DLD1 (cell line): ENCODE results near the gene KRT72.

Experiments
- in situ Hi-C: cut with HindIII; loops from 2 replicates; pipeline ENCODE4 v1.10.0; 2017; ENCODE audit warnings: low sequenced_read_pairs

Gene KRT72

DNA sequence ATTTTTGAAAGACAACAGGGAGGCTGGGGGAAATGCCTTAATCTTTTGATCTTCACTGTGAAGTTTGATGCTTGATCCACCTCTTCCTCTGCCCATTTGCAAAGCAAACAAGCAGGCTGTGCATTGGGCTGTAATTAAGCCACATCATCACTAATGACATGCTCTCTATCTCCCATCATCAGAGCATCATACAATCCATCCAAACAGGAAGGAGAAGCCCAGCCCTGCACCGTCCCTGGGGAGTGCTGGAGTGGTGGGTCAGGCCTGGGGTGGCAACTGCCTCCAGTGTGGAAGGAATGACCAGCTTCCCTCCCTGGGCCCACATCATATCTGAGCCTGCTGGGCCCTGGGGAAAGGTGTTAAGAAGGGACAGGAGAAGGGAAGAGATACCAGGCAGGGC lies 20.8 kb downstream of the KRT72 start:
- in situ Hi-C loops, result no loop called here

DNA sequence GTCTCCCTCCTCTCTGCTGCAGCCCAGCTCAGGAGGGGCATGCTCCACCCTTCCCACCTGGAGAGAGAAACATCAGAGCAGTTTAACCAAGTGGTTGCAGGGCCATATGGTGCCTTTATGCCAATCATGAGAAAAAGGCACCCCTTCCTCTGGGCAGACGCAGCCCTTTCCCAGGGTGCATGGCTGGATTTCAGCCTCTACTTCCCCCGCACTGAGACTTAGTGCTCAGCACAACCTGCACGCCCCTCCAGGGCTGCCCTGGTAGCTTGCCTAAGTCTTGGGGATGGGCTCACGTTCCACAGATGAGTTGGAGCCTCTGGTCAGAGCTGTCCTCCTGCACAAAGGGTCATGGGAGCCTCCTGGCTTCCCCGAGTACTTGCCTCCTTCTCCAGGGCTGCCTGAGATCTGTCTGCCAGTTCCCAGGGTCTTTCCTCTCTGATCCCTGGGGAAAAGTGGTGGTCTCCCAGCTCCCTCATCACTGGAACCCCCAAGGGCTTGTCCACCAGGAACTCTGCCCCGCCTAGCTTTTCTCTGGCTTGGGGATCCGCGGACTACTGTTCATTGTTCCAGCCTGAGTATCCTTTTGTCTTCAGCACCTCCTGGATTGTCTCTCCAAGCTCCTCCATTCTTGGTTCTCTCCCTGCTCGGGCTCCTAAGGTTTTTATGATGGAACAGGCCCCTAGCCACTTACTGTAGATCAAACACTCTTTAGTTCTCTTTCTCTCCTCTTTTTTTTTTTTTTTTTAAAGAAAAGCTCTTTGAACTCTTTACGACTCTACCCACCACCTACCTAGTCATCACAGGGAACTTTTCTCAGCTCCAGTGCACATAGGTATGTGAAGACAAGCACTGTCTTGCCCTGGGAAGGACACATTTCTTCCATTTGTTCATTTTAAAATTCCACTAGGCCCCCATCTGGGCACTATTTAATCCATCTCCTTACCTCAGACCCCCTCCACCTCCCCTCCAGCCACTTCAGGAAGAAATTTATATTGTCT lies 21.5 kb downstream of the KRT72 start:
- in situ Hi-C loops, result no loop called here

DNA sequence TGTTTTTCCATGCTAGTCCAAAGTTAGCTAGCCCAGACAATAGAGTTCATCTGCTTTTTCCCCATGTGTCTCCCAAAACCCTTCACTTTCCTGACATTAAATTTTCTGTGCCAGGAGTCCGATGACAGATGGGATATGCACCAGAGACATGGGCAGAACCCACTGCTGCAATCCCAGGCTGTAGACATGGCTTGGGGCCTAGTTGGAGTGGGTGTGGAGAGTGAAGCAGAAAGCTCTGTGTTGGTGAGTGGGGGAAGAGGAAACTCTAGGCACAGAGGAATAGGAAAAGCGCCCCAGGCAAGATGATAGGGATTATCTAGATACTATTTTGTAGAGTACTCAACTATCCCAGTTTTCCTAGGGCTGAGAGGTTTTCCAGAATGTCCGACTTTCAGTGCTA lies 22.8 kb downstream of the KRT72 start:
- in situ Hi-C loops, result no loop called here

DNA sequence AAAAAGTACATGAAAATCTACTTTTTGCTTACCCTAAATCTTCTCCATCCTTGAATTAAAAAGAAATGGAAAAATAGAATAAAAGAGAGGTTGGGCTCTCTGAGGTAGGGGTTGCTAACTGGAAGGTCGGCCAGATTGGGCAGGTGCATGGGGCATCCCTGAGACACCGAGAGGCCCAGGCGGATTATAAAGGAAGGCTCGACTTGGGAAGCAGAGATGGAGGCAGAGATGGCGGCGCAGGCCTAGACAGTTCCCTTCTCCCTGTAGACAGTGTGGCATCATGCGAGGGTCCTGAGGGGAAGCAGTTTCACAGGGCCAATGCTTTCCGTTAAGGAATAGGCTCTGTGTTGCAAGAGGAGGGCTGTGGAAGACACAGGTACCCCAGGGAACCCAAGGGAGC lies 23.9 kb downstream of the KRT72 start:
- in situ Hi-C loops, result no loop called here

DNA sequence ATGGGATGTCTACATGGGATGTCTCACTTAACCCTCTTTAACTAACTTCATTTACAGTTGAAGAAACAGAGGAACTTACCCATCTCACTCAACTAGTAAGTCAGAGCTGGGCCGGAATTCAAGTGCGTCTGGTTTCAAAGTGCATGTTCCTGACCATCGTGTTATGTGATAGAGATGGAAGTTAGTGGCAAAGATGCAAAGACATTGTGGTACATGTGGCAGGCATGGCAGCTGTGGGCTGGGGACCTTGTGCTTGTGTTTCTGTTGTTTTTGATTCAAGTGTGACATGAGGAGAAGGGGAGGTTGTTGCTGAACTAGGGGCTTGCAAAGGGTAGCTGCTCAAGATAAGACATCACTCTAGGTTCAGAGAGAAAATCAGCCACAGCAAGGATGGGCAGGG lies 25.3 kb downstream of the KRT72 start:
- in situ Hi-C loops, result no loop called here

DNA sequence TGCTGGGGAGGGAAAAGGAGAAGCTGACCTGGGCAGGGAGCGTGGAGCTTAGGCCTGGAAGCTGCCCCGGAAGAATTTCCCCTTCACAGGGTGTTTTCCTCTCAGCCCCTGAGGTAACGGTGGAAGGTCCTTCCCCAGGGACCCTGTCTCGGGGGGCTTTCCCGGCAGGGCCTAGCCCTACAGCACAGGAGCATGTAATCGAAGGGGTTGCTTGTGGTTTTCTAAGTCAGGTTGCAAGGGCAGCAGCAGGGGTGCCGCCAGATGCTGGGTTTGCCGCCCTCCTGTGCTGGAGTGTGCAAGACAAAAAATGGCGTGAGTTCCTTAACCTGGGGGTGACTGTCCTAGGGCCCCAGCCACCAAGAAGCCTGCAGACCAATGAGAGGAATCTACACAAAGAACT lies 26.0 kb downstream of the KRT72 start:
- in situ Hi-C loops, result no loop called here

DNA sequence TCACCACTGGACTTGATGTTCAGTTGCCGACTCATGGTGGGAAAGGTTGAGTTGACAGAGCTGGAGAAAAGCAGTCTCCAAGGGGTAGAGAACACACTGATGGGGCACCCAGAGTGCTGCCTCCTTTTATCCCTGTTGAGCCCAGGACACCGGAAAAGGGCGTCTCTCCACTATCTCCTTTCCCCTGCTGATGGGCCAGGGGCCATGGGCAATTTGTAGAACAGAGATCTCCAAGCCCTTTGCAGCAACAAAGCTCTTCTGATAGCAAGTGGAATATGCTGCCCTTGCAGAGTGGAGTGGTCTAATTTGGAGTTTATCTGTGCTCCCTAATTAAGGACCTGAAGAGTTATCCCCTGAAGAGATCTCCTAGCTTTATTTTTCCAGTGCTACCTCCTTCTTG lies 27.5 kb downstream of the KRT72 start, which contains the start of gene KRT74:
TSS of gene KRT74 (minus strand) at position 101 of the 400 bp plus-strand sequence. CDS start at position 35, 66 bp downstream.
- in situ Hi-C loops, result no loop called here

DNA sequence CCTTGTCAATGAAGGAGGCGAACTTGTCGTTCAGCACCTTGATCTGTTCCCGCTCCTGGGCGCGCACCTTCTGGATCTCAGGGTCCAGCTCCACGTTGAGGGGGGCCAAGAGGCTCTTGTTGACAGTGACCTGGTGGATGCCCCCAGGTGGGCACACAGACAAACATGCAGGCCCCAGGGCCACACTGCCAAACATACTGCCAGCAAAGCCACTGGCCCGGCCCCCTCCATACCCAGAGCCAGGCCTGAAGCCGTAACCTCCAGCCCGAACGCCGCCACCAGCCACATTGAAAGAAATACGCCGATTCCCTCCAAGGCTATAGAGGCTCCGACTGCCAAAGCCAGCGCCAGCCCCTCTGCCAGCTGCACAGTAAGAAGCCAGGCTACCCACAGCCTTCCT lies 28.0 kb downstream of the KRT72 start:
- in situ Hi-C loops, result no loop called here

DNA sequence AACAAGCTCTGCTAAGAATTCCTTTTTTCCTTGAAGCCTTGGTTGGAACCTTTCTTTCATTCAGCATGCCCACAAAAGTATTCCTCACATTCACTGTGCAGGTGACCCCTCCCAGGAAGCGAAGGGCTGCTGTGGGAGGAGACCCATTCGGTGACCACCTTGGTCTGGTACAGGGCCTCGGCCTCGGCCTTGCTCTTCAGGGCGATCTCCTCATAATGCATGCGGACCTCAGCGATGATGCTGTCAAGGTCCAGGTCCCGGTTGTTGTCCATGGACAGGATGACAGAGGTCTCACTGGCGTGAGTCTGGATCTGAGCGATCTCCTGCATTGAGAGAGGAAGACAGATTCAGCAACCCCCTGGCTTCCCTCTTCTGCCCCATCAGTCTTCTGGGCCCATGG lies 30.8 kb downstream of the KRT72 start:
- in situ Hi-C loops, result no loop called here

DNA sequence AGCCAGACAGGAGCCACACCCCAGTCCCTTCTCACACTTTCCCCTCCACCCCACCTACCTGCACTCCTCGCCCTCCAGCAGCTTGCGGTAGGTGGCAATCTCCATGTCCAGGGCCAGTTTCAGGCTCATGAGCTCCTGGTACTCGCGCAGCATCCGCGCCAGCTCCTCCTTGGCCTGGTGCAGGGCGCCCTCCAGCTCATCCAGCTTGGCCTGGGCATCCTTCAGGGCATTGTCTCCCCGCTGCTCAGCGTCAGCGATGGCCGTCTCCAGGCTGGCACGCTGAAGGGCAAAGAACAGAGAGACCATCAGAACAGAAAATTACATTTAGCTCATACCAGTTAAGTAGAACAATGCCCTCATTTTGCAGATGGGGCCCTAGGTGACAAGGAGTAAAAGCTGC lies 33.2 kb downstream of the KRT72 start:
- in situ Hi-C loops, result no loop called here

DNA sequence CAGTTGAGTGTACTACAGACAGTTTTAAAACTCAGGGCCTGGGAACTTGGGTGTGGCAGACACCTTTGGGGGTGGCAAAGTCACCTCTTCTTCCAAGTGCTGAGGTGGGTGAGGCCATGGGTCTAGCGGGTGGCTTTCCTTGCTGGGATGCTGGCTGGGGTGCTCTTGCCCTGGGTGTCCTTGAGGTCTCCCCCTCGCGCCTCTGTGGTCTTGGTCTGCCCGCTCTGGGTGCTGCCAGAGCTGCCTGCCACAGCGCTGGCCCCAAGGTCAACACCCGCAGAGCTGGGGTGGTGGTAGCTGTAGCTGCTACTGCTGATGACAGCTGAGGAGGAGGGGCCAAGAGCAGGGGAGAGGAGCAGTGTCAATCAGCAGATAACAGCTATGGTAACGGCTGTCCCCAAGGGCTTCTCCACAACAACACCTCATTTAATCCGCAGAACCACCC lies 34.4 kb downstream of the KRT72 start:
- in situ Hi-C loops, result no loop called here

DNA sequence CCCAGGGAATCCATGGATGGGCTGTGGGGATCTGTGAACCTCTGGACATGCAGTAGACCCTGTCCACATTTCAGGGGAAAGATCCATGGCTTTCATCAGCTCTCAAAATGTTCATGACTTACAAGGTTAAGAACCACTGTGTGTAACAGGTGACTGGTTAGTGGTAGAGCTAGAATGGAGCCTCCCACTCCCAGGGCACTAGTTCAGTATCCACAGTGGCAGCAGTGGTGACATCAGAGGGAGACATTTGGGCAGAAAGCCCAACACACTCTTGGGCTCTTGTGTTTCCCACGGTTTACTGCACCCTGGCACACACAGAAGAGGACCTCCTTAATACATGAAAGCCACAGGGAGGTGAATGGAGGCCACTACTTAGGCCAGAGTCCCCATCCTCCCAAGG lies 36.7 kb downstream of the KRT72 start:
- in situ Hi-C loops, result no loop called here

DNA sequence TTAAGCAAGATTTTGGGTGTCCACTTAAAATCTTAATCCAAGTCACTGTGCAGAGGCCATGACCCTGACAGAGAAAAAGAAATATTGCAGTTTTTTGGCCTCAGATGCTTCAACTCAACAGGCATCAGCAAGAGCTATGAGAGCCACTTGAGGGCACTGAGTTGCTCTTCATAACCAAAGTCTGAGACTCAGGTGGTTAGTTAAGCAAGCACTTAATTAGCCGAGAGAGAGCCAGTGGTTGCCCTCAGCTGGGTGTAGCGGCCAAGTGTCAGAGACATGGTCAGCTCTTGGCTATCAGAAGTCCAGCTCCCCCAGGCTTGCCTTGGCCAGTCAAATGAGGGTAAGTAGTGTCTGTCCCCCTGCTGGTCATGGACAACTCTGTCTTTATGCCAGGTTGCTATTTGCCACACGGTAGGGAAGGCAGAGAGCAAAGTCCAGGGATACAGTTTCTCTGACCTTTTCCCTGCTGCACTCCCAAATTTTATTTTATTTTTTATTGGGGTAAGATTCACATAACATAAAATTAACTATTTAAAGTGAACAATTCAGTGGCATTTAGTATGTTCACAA lies 39.3 kb downstream of the KRT72 start:
- in situ Hi-C loops, result no loop called here

DNA sequence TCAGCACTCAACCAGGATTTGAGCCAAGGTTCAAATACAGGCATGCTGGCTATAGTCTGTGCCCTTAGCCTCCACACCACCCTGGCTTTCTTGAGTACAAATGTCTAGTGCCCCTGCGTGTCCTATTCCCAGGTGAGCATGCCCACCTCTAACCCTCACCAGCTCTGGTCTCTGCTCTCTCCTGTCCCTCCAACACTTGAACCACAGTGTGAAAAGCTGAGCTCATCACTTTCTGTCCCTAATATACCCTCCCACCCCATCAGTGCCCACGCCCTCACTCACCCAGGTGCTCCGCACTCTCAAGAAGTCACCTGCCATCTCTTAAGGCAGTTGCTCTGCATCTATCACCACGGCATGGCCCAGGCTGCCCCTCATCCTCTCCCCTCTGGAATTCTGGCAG lies 41.3 kb downstream of the KRT72 start:
- in situ Hi-C loops, result no loop called here

DNA sequence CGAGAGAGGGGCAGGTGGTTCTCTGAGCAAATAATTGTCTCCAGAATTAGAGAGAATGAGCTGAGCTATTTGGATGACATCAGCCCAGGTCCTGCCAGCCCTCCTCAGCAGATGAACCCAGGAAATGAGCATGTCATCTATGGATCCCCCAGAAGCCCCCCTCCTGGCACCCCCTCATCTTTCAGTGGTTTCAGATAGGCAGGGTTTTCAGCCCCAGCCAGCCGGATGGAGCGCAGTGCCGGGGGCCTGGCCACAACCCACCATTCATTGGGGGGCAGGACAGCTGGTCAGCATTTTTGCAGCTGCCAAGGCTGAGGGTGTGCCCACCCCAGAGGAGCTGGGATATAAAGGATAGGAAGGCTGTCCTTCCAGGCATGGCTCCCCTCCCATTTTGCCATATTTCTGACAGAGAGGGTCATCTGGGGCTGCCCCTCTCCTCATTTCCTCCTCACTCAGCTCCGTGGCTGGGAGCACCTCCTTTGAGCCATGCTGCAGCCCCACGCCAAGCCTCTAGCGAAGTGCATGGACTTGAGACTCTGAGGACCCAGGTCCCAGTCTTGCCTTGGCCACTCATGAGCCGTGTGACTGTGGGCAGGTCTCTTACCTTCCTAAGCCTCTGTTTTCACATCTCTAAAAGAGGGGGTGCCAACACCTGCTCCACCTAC lies 42.4 kb downstream of the KRT72 start:
- in situ Hi-C loops, result no loop called here

DNA sequence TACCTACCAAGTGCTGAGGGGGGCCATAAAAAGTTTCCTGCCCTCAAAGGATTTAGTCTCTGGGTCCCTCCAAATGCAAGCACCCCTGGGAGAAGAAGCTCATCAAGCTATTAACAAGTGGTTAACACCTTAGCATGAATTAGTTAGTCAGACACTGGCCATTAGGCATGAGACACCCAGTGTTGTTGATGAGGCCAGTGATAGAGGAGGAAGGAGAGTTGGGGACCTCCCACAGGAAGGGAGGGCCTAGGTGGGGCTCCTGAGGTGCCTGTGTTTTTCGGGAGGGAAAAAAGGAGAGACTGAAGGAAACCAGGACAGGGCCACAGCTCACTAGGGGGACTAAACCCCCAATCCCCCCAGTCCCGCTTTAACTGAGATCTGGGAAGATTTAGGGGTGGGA lies 43.8 kb downstream of the KRT72 start:
- in situ Hi-C loops, result no loop called here

DNA sequence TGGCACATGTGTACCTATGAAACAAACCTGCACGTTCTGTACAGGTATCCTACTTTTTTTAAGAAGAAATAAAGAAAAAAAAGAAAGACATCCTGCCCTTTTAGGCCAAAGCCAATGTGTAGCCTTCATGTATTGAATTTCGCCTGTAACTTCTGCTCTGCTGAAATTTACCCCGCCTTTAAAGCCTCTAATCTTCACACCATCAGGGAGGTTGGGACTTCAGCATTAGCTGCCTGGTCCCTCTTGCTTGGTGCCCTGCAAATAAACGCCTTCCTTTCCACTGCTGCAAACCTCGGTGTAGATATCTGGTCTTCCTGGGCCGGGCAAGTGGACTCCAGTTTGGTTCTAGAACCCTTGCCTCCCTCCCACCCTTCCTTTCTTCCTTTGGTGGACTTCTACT lies 45.7 kb downstream of the KRT72 start:
- in situ Hi-C loops, result no loop called here

DNA sequence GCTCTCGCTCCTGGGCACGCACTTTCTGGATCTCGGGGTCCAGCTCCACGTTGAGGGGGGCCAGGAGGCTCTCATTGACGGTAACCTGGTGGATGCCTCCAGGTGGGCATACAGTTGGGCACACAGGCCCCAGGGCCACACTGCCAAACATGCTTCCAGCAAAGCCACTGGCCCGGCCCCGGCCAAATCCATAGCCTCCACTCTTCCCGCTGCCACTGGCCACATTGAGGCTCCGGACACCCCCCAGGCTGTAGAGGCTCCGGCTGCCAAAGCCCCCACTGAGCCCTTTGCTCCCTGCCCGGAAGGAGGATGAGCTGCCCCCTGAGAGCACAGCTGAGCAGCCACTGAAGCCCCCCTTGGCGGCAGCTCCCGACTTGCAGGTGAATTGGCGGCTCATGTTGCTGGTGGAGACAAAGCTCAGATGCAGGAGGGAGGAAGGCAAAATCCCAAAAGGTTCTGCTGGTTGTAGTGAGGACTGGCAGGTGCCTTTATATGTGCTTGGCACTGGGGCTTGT lies 48.5 kb downstream of the KRT72 start, which contains the start of gene KRT71:
TSS of gene KRT71 (minus strand) at position 465 of the 515 bp plus-strand sequence. CDS start at position 397, 68 bp downstream.
- in situ Hi-C loops, result no loop called here

DNA sequence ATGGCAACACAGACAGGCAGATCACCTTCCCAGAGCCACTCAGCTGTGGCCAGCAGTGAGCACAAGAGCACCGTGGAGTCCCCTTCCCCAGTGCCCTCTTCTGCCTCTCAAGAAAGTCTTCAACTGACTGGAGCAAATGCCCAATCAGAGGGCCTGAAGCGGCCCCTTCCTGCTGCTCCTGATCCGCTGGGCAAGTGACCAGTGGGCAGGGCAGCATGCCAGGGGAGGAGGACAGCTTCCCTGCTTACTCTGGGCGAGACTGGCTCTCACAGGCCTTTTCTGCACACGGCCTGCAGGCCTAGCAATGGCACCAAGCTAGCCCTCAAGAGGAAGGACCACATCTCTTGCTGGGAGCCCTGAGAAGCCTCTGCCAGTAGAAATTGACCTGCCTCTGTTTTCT lies 49.2 kb downstream of the KRT72 start:
- in situ Hi-C loops, result no loop called here

DNA sequence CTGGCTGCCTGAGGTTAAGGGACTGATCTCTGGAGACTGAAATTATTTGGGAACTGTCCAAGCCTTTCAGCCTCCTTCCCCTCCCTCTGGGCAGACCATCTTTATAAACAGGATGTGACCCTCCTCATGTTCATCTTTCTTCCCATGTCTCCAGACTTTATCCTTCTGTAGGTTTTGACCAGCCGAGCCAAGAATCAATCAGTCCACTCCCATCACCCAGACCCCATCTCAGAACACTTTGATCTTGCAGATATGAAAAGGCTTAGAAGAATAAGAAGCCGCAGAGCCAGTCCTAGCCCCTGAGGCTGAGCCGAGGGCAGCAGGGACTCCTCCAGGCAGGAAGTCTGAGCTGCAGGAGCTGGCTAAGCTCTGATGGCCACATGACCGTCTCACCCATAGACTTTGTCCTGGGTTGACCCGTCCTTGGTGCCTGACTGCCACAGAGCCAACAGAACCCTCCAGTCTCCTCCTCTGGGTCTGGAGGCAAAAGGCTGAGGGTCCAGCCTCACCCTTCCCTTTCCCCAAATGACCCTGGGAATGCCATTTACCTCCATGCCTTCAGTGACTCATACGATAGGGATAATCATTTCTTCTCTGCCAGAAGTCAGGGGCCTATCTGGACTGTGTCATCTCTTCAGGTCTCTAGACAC lies 49.9 kb downstream of the KRT72 start:
- in situ Hi-C loops, result no loop called here

DNA sequence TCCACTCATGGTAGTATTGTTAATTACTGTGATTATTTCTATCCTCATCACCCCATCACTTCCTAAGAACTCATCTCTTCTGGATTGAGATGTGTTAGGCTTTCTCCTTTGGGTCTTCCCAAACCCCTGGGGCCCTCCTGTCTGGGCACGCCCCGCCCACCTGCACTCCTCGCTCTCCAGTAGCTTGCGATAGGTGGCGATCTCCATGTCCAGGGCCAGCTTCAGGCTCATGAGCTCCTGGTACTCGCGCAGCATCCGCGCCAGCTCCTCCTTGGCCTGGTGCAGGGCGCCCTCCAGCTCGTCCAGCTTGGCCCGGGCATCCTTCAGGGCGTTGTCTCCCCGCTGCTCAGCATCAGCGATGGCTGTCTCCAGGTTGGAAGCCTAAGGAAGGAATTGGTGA lies 55.1 kb downstream of the KRT72 start:
- in situ Hi-C loops, result no loop called here
